Measurements from ENCODE around the gene PPP1R3F.

DNA sequence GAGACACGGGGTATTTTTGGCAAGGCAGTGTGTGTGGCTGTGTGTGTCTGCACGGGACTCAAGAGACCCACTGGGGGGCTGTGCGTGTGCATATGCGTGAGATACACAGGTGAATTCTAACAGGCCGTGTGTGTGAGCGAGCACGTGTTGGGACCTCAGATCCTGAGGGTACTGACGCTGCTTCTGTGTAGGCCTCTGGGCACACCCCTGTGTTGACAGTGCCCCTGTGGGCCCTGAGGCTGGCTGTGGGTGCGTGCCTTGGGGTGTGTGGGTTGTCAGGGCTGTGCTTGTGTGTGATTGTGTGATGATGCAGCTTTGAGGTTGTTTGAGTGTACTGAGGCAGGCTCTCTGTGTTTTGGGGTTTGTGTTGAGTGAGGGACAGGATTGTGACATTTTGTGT lies 19.0 kb upstream of the PPP1R3F start:
- TF ChIP-seq POLR2AphosphoS5 (IDR thresholded peaks at IDR 0.05; ENCODE audit: borderline replicate concordance, low read depth, low read length), result no peak
- TF ChIP-seq EZH2 (IDR thresholded peaks at IDR 0.05), result no peak

All from SK-N-MC (cell line).